GM21825 (cell line): ENCODE measurements around the gene DNAAF5.

Source experiments
- ATAC-seq: cut with Tn5 transposase; IDR thresholded peaks from one replicate; pipeline ENCODE4 v1.9.1; 2021; ENCODE audit warnings: mild to moderate bottlenecking, moderate library complexity; ENCODE audit not compliant: unreplicated experiment

The DNAAF5 gene

DNA sequence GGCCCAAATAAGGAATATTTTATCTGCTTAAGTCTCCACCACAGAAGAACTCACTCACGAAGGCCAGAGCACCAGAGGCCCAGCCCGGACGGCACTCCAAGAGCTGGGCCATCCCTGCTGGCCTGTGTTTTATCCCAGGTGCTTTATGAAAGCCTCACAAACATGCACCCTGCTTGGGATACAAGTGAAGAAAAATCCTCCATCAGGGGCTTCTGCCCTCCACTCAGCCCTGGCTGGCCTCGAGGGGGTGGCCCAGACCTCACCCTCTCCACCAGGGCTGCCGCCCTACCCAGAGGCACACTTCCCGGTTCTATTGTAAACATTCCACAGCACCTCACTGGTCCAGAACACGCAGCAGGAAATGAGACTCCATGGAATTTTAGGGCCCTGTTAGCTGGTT, 19.8 kb upstream of the DNAAF5 start:
- no peak for ATAC-seq

DNA sequence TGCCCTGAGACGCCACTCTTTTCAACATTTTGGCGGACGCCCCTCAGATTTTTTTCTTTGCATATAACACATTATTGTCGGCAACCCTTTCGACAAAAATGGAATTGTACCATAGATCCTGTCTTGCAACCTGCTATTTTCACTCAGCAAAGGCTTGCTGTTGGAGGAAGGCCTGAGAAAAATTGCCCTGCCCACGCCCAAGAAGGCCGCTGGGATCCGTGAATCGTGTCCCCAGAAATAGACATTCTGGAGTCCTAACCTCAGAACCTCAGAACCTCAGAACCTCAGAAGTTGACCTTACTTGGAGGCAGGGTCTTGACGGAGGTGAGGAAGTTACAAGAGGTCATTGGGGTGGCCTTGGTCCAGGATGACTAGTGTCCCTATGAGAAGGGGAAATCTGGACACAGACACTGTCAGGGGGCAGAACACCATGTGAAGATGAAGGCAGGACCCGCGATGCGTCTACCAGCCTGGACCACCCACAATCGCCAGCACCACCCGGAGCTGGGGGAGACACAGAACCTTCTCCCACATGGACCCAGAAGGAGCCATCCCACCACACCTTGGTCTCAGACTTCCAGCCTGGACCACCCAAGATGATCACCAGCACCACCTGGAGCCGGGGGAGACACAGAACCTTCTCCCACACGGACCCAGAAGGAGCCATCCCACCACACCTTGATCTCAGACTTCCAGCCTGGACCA, 19.1 kb upstream of the DNAAF5 start:
- ATAC-seq, result no peak

GRCh38 chr7:710161-710560, 16.3 kb upstream of the DNAAF5 start:
- no peak for ATAC-seq

GRCh38 chr7:711093-711921, 15.2 kb upstream of the DNAAF5 start:
- ATAC-seq, result no peak

DNA sequence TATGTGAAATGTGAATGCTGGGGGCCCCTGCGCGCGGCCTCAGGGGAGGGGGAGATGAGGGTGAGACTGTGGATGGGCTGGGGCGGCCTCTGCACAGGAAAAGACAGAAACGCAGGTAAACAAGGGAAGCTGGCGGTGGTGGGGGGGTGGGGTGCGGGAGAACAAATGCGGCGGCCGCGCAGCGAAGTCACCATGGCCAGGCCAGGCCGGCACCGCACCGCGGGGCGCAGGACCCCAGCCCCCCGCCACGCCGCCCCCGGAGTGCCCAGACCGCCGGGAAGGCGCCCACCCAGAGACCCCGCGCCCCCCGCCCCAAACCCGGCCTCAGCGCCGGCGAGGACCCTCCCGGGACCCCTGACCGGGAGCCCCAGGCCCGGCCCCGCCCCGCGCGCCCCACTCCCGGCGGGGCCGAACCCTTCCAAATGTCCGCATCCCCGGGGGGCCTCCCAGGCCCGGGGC, 14.5 kb upstream of the DNAAF5 start:
- ATAC-seq, result no peak

GRCh38 chr7:712381-713138, 13.9 kb upstream of the DNAAF5 start:
- no peak for ATAC-seq

- ATAC-seq, result no peak
Observed at GRCh38 chr7:713139-713457, 13.4 kb upstream of the DNAAF5 start.

DNA sequence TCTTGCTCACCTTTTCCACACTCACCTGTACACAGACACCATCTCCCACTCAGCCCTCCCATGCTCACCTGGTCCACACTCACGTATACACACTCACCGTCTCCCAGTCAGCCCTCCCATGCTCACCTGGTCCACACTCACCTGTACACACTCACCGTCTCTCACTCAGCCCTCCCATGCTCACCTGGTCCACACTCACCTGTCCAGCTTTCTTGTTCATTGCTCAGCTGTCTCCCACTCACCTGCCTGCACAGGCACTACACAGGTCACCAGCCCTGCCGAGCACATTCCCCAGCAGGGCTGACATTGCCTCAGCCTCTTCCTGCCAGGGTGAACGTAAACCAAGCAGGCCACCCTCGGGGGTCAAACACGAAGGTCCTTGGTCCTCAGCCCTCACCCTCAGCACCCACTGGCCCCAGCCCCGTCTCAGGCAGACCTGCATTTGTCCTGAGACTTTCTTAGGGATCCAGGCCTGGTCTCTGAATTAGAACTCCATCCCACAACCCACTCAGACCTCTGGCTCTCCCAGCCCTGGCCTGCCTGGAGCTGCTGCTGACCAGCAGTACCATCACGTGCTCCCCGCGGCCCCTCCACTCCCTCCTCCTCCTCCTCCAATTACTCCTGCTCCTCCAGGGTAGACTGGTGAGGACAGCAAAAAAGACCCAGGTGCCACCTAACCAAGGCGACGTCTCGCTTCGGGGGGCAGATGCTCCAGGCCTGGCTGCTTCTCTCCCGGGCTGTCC, 12.8 kb upstream of the DNAAF5 start:
- no peak for ATAC-seq

DNA sequence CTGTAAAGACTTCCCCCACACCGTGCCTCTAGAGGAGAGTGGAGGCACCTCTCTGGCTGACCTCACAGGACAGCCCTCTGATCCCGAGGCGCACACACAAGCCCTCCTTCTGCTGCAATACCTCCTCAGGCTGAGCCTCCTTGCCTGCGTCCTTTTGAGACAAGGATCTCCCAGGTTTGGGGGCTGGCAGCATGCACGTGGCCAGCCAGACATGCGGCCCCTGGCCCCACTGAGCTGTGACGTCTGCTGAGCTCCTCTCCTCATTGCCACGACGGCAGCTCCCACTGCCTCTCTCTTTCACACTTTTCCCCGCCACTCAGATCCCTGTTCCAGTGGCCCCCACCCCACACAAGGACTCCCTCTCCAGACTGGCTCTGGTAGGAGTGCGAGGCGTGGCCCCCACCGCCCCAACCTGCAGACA, 12.2 kb upstream of the DNAAF5 start:
- no peak for ATAC-seq

DNA sequence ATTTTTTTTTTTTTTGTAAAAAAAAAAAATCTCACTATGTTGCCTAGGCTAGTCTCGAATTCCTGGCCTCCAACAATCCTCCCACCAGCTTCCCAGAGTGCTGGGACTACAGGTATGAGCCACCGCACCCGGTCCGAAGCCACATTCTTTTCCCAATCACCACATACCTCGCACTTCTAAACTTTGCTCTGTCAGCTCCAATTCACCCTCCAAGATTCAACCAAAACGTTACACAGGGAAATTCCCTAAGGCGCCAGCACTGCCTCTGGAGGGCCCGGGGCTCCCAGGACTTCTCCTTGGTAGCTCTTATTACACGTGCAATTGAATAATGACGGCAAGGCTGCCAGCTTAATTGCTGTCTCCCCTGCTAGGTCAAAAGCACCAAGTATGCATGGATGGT, 10.3 kb upstream of the DNAAF5 start:
- ATAC-seq, result no peak

DNA sequence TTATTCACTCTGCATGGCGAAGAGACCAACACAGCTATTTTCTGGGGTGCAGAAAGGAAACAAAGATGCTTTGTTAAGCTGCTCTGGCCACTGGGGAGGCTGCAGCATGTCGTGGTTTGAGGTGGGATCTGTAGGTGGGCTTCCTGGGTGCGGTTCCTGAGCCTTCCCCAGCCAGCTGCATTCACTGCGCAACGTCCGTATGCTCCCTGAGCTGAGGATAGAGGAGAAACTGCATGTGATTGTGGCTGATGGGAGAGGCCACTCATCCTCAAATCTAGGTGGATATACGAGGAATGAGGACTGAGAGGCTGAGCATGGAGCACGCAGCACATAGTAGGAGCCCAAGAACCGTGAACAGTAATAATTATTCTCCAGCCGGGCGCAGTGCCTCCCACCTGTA, 9.9 kb upstream of the DNAAF5 start:
- no peak for ATAC-seq

GRCh38 chr7:721619-722248, 4.8 kb upstream of the DNAAF5 start:
- no peak for ATAC-seq

- ATAC-seq, result no peak
Observed at GRCh38 chr7:723541-723940, 3.0 kb upstream of the DNAAF5 start.

DNA sequence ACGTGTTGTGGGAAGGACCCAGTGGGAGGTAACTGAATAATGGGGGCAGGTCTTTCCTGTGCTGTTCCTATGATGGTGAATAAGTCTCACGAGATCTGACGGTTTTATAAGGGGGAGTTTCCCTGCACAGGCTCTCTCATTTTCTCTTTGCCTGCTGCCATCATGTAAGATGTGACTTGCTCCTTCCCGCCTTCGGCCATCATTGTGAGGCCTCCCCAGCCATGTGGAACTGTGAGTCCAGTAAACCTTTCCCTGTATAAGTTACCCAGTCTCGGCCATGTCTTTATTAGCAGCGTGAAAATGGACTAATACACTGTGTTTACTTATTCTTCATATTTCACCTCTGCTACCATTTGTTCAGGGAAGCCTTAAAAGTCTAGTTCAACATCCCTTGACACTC, 2.2 kb upstream of the DNAAF5 start:
- ATAC-seq, result no peak

- no peak for ATAC-seq
Observed at GRCh38 chr7:725223-726005, 1.1 kb upstream of the DNAAF5 start.

GRCh38 chr7:726854-727103, 280 bp downstream of the DNAAF5 start:
- ATAC-seq, result peak; percentile 20

DNA sequence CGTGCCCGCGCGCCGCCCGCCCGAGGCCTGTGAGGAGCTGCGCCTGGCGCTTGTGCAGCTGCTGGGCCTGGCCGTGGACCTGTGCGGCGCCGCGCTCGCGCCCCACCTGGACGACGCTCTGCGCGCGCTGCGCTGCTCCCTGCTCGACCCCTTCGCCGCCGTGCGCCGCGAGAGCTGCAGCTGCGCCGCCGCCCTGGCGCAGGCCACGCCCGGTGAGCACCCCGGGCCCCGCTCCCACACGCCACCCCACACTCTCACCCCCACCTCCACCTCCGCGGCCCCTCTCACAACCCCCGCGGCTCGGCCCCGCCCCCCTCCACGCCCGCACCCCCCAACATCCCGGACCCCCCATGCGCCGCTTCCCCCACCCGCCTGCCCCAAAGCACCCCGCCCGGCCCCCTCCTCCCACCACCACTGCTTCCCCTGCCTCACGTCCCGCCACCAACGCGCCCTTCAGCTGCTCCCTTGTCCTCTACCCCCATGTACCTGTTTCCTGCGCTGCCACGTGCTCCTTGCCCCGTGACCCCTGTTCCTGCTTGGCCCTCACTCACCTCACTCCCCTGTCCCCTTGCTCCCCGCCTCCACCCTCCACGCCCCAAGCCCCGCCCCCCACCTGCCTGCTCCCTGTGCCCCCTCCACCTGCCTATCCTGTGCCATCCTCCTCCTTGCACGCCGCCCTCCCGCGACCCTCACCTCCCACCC, 756 bp downstream of the DNAAF5 start, which contains the start of gene PRKAR1B:
TSS of gene PRKAR1B (minus strand) at position 178 of the 702 bp plus-strand sequence. CDS start 15,776 bp downstream, outside the sequence.
- ATAC-seq, result peak; percentile 38

GRCh38 chr7:727806-728460, 1.4 kb downstream of the DNAAF5 start:
- no peak for ATAC-seq

DNA sequence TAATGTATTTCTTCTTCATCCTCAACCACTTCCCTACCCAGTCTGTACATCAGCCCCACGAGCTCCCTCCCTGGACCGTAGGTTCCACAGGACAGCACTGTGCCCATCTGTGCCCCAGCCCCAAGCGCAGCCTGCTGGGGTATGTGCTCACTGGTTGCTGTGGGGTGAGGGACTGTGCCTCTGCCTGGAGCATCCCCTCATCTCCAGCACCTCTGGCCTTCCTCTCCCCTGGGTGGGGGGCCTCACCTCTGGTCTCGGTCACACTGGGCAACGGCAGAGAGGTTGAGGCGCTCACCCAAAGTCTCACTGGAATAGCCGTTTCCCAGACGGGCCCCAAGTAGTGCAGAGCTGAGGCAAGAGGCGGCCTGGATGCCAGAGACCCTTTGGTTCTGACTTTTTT, 2.1 kb downstream of the DNAAF5 start:
- no peak for ATAC-seq
